ENCODE results near the gene ALOX12.

DNA sequence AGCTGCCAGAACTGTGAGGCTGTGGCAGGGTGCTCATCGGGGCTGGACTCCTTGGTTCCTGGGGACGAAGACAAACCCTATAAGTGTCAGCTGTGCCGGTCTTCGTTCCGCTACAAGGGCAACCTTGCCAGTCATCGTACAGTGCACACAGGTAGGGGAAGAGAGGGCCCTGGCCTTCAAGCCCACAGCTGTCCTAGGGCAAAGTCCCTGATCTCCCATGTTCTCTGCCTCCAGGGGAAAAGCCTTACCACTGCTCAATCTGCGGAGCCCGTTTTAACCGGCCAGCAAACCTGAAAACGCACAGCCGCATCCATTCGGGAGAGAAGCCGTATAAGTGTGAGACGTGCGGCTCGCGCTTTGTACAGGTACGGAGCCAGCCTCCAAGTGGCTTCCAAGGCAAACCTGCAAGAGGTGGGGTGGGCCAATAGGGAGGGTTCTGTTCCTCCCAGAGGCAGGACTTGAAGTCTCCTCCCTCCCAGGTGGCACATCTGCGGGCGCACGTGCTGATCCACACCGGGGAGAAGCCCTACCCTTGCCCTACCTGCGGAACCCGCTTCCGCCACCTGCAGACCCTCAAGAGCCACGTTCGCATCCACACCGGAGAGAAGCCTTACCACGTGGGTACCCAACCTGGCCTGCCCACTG lies 30.7 kb downstream of the ALOX12 start:
- TF ChIP-seq, protein P1, sequence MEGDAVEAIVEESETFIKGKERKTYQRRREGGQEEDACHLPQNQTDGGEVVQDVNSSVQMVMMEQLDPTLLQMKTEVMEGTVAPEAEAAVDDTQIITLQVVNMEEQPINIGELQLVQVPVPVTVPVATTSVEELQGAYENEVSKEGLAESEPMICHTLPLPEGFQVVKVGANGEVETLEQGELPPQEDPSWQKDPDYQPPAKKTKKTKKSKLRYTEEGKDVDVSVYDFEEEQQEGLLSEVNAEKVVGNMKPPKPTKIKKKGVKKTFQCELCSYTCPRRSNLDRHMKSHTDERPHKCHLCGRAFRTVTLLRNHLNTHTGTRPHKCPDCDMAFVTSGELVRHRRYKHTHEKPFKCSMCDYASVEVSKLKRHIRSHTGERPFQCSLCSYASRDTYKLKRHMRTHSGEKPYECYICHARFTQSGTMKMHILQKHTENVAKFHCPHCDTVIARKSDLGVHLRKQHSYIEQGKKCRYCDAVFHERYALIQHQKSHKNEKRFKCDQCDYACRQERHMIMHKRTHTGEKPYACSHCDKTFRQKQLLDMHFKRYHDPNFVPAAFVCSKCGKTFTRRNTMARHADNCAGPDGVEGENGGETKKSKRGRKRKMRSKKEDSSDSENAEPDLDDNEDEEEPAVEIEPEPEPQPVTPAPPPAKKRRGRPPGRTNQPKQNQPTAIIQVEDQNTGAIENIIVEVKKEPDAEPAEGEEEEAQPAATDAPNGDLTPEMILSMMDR (IDR thresholded peaks at IDR 0.05), result no peak
- TF ChIP-seq RCOR1 (IDR thresholded peaks at IDR 0.05; ENCODE audit: low read length) (no peak), EP300 (IDR thresholded peaks at IDR 0.05; ENCODE audit: borderline replicate concordance in 1 of 2, low read depth in 1 of 2, low read length in 1 of 2) (no peak)
- TF ChIP-seq, protein P2, sequence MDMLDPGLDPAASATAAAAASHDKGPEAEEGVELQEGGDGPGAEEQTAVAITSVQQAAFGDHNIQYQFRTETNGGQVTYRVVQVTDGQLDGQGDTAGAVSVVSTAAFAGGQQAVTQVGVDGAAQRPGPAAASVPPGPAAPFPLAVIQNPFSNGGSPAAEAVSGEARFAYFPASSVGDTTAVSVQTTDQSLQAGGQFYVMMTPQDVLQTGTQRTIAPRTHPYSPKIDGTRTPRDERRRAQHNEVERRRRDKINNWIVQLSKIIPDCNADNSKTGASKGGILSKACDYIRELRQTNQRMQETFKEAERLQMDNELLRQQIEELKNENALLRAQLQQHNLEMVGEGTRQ (IDR thresholded peaks at IDR 0.05; ENCODE audit: borderline replicate concordance, low read depth, low read length), result no peak
